Endometrial microvascular endothelial cells (primary cell): Measurements from ENCODE around the gene TNK2. TPM values are rescaled to one million over a fixed set of nuclear protein-coding genes. Genes with fewer than 3 reads are reported as not detected.
"Not testable (repeated sequence)": the region's sequence is repeated elsewhere in the genome, so short reads cannot be mapped to it uniquely, and the experiment has no call there.

ENCODE experiments used
- in situ Hi-C: cut with HindIII; loops from 2 replicates; pipeline ENCODE4 v1.10.0; 2017; ENCODE audit warnings: low sequenced_read_pairs, low pct_unique_long_range_greater_than_20kb; ENCODE audit errors: inconsistent ontology term
- total RNA-seq: library from RNA; depleted of rRNA; stranded (reverse); fragments of >200 nt; gene quantifications from one replicate; pipeline ENCODE4 v1.2.3, GENCODE V29; 2015; ENCODE audit errors: inconsistent ontology term

TNK2 gene
- total RNA-seq, 1 donor from 2014 or later: 10.6 TPM

- in situ Hi-C loops: no loop called here
Measured at GRCh38 chr3:195875482-195876236, 32.7 kb downstream of the TNK2 start.

GRCh38 chr3:195873971-195874370, 34.4 kb downstream of the TNK2 start:
- in situ Hi-C loops: no loop called here

GRCh38 chr3:195873281-195873887, 35.0 kb downstream of the TNK2 start:
- in situ Hi-C loops: no loop called here

- in situ Hi-C loops: no loop called here
Measured at GRCh38 chr3:195872800-195873199, 35.6 kb downstream of the TNK2 start.

GRCh38 chr3:195872097-195872496, 36.3 kb downstream of the TNK2 start:
- in situ Hi-C loops: no loop called here

GRCh38 chr3:195871686-195872085, 36.7 kb downstream of the TNK2 start:
- in situ Hi-C loops: not testable (repeated sequence)

GRCh38 chr3:195870937-195871336, 37.4 kb downstream of the TNK2 start:
- in situ Hi-C loops: no loop called here

GRCh38 chr3:195870442-195870841, 37.9 kb downstream of the TNK2 start:
- in situ Hi-C loops: no loop called here

- in situ Hi-C loops: no loop called here
Measured at GRCh38 chr3:195869413-195870001, 38.8 kb downstream of the TNK2 start.

GRCh38 chr3:195868866-195869412, 39.4 kb downstream of the TNK2 start:
- in situ Hi-C loops: no loop called here

GRCh38 chr3:195868336-195868865, 40.0 kb downstream of the TNK2 start:
- in situ Hi-C loops: no loop called here

- in situ Hi-C loops: no loop called here
Measured at GRCh38 chr3:195867631-195868335, 40.6 kb downstream of the TNK2 start.

GRCh38 chr3:195866686-195867511, 41.5 kb downstream of the TNK2 start:
- in situ Hi-C loops: no loop called here

- in situ Hi-C loops: no loop called here
Measured at GRCh38 chr3:195865752-195866151, 42.6 kb downstream of the TNK2 start.

GRCh38 chr3:195863121-195864061, 45.0 kb downstream of the TNK2 start:
- in situ Hi-C loops: no loop called here

- in situ Hi-C loops: not testable (repeated sequence)
Measured at GRCh38 chr3:195862318-195862717, 46.0 kb downstream of the TNK2 start.

- in situ Hi-C loops: no loop called here
Measured at GRCh38 chr3:195860456-195860855, 47.9 kb downstream of the TNK2 start.
